ENCODE measurements around the gene A2M.

Gene A2M

DNA sequence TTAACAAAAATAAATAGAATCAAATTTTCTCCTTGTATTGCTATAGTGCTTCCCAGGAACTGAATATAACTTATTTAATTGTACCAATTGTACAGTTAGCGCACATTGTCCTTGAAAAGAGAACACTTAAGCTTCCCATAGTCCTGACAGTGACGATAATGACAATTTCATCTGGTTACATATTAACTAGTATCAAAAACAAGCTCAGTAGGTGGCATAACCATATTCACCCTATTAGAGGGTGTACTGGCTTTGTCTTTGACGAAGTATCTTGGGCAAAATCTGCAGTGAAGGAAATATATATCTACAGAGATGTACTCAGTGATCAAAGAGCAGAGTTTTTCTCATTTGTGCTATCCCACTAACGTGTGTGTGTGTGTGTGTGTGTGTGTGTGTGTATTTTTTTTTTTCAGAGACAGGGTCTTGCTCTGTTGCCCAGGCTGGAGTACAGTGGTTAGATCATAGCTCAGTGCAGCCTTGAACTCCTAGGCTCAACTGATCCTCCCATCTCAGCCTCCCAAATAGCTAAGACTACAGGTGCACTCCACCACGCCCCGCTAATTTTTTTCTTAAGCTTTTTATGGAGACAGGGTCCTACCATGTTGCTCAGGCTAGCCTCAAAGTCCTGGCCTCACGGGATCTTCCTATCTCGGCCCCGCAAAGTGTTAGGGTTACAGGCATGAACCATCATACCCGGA, 4.9 kb upstream of the A2M start:
- DNase-seq, result no peak

DNA sequence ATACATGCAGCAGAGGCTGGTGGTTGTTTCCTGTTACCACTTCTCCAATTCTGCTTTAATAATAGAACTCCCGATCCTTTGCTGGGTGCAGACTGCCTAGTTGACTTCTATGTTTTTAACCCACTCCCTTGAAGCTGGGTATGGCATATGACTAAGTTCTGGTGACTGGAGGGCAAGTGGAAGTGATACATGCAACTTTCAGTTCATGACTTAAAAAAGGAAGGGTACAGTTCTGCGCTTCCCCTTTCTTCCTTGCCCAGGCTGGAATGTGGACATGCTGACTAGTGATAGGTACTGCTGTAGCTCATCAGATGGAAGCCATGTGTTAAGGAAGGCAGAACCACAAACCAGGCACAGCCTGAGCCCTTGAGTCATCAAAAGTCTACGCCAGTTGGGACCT, 2.4 kb upstream of the A2M start:
- DNase-seq, result no peak

DNA sequence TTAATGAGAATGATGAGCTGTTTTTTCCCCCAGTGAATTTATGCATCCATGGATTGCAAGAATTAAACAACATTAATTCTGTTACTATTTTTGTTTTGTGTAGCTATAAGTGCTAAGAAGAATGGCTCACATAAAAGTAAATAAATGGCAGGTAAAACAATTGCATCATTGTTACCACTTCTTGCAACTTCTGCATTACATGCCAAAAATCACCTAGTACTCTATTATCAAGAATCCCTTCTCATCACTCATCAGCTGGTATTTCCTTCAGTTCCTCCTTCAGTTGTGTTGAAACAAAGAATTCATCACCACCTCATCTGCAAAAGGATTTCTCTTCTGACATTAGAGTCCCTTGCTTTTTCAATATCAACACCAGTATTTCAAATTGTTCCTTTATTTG, 773 bp downstream of the A2M start:
- no peak for DNase-seq

GRCh38 chr12:9113987-9114309, 1.8 kb downstream of the A2M start:
- DNase-seq, result no peak

DNA sequence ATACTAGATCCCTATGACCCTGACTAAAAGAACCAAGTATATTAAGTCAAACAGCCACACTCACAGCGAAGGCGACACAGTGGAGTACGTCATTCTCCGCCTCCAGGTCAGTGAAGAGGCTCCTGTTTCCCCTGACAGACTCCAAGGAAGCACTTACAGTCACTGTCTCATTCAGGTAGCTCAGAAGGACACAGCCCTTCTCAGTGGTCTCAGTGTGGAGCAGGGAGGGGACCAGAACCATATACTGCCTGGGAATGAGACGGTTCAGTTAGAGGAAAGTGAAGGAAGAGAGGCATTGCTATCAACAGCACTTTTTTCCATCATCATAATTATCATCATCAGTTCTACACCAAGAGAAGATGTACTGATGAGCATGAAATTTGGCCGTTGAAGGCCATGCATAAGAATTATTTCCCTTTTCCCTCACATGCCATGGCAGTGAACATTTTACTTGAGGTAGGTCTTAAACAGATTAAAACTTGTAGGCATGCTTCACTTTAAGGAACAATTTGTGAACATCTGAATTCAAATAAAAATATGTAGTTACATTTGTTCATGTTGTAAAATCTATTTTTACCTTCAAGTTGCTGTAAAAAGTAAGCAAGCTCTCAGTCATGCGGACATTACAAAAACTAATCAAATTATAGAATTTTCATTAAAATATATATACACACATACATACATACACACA, 2.3 kb downstream of the A2M start:
- DNase-seq, result no peak

DNA sequence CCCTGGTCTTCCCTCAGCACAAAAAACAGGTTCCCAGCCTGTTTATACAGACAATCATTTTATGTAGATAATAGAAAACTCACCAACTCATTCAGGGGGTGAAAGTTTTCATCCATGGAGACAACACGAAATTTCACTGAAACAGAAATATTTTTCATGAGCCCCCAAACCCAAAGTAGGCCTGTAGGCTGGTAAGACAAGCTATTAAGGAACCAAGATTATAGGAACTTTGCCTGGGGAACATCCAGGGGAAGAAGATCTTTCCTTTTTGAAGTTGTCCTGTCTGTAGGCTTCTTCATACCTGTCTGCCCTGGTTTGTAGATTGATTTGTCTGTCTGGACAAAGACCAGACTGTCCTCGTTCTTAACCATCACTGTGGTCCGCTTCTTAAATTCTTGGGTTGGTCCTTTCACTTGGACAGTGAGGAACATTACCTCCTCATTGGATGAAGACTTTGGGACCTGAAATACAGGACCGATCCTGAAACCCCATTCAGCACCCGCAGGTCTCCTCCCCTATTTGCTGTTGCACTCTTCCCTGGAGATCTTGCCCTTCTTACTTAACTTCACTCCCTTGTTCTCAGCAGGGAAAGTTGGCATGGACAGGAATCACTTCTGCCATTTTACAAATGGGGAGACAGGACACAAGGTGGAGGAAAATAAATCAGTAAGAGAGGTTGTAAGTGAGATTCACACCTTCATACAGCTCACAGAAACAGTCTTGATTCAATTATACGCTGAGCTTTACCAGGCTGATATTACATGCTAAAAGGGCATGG, 3.5 kb downstream of the A2M start:
- DNase-seq, result no peak

DNA sequence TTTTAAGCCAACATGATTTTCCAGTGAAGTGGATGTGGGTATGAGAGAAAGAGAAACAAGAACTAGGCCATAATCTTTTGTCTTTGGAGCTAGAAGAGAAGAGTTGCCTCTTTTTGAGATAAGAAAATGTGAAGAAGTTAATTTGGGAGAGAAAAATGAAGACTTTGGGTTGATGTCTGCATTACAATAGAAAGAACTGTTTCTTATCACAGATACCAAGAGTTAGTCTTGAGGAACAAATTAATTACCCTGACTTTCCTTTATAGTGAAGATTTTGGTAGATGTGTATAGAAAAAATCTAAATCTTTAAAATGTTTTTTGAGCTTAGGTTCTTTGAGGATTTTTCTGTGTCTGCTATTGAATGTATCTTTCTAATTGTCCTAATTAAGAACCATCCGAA, 4.2 kb downstream of the A2M start:
- no peak for DNase-seq

DNA sequence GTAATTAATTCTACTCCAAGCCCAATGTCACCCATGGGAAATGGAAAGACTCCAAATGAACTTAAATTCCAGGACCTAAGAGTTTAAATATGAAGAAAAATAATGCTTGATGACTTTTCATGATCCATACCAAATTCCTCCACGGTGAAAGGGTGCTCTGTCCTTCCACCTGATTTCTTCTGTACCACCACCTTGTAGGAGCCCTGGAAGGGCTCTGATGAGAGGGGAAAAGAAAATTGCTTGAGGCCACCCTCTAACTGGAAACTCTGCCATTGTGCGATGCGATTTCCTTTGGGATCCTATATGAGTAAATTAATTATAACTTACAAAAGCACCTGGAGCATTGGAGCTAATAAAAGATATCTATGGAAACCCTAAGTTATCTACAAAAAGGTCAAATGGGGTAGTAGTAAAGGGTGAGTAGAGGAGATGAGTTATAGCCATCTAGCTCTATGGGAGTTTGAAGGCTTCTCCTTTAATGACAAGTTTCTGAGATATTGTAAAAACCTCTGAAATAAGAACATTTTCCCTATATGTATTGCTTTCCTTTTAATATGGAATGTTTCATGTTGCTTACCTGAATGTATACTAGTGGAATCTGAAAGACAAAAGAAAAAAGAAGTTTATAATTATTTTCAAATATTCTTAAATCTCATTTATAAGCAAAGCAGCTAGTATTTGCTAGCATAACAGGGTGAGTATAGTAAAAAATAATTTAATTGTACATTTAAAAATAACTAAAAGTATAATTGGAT, 5.8 kb downstream of the A2M start:
- no peak for DNase-seq

- no peak for DNase-seq
These were observed 6.6 kb downstream of the A2M start for GRCh38 chr12:9109213-9109522.

- DNase-seq, result no peak
These were observed 7.1 kb downstream of the A2M start for GRCh38 chr12:9108504-9109212.

GRCh38 chr12:9107542-9107873, 8.2 kb downstream of the A2M start:
- DNase-seq, result no peak

- no peak for DNase-seq
These were observed 8.8 kb downstream of the A2M start for GRCh38 chr12:9106610-9107541.

- no peak for DNase-seq
These were observed 9.7 kb downstream of the A2M start for GRCh38 chr12:9106067-9106466.

- no peak for DNase-seq
These were observed 10.8 kb downstream of the A2M start for GRCh38 chr12:9104767-9105423.

- no peak for DNase-seq
These were observed 11.6 kb downstream of the A2M start for GRCh38 chr12:9104087-9104486.

DNA sequence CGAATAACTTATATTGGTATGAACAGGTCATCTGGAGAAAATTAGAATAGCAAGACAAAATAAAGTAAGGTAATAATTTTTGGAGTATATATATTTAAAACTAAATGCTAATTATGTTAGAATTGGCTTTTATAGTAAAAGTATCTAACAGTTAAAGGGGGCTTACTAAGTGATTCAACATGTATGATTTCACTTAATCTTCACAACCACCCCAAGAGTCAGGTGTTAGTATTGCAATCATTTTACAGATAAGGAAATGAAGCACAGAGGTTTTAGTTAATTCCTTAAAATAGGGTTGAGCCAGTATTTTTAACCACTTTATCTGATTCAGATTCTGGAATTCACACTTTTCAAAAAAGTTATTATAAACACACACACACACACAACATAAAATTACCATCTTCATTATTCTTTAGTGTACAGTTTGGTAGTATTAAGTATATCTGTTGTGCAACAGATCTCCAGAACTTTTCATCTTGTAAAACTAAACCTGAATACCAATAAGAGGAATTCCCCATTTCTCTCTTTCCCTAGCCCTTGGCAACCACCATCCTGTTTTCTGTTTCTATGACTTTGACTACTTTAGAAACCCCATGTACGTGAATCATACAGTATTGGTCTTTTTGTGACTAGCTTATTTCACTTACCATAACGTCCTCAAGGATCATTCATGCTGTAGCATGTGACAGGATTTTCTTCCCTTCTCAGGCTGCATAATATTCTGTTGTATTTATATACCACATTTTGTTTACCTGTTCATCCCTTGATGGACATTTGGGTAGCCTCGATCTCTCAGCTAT, 12.5 kb downstream of the A2M start:
- no peak for DNase-seq

DNA sequence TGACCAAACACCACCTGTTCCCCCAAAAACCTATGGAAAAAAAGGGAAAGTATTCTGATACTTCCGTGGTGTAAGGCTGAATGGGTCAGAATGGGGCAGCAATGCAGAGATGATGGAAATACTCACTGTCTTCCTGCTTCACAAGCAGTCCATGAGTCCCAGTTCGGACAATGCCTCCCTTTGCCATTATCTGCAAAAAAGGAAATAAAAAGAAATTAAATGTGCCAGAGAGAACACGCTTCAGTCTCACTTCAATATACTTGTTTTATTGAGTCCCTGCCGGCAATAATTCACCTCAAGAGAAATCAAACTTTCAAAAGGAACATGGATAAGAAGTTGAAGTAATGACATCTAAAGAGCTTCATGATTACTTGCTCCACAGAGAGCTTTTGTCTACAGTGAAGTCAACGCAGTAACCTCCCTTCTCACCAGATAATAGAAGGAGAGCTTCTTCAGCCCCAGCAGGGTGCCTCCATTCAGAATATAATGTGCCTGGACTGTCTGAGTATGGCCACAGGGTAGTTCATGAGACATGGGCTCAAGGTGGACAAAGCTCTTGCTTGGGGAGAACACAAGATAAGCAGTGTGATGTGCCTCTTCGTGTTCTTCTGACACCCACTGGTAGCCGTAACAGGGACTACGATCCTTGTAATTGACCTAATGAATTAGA, 14.6 kb downstream of the A2M start:
- no peak for DNase-seq

DNA sequence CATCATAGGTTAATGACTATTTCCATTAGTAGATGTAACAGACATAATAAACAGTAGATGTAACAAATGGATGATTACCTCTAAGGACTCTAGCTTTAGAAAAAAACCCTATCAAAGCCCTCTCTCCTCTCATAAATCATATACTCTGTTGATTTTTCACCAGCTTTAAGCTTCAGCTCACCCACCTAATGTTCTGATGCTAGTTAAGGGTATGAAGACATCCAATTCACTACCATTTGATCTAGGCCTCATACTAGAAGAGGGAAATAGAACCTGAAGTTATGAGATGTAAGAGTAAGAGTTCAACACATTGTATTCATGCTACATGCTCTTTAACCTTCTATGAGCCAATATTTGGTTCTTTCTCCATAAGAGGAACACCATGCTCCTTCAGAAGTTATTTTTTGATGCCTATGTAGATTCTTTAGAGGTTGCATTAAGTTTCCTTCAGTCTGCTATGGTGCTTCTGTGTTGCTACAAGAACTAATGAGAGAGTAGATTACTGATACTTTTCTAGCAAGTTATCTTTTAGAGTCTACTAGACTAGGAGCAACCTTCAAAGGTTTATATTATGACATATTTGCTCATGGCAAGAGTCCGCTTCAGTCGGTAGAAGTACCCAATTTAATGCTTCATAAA, 16.0 kb downstream of the A2M start:
- no peak for DNase-seq

GRCh38 chr12:9098463-9099026, 17.2 kb downstream of the A2M start:
- DNase-seq, result no peak
